Large intestine (tissue), 3 donors: ENCODE results near the gene ARHGEF3. TPM values are rescaled to one million over a fixed set of nuclear protein-coding genes. Genes with fewer than 3 reads are reported as not detected.

Source experiments
- DNase-seq, 2 donors: peaks; one replicate each; pipeline versions ENCODE4 v3.0.0 to v3.0.0-alpha.2; 2013
- H3K27ac ChIP-seq: one replicate; pipeline ENCODE4 v1.5.1; 2013; ENCODE audit warnings: low read length
- H3K27me3 ChIP-seq: 2 replicates; pipeline ENCODE4 v1.6.1; 2013; ENCODE audit warnings: low read length; ENCODE audit not compliant: control insufficient read depth, insufficient read depth
- H3K36me3 ChIP-seq: 2 replicates; pipeline ENCODE4 v1.6.1; 2013; ENCODE audit warnings: low read length; ENCODE audit not compliant: control insufficient read depth, insufficient read depth
- H3K4me1 ChIP-seq: one replicate; pipeline ENCODE4 v1.6.1; 2013; ENCODE audit warnings: low read length; ENCODE audit not compliant: control insufficient read depth, insufficient read depth
- H3K4me3 ChIP-seq: one replicate; pipeline ENCODE4 v1.5.1; 2013; ENCODE audit warnings: low read length
- H3K9me3 ChIP-seq: one replicate; pipeline ENCODE4 v1.6.1; 2013; ENCODE audit warnings: mild to moderate bottlenecking, low read depth, low read length, moderate library complexity; ENCODE audit not compliant: control insufficient read depth
- WGBS: methylation state at CpG from one replicate; pipeline ENCODE4 v1.1.5; 2013; ENCODE audit warnings: low lambda C conversion rate; ENCODE audit not compliant: insufficient coverage; 5-methylcytosine and 5-hydroxymethylcytosine counted together
- polyA plus RNA-seq: library from polyadenylated mRNA; unstranded; fragments of 120-200 nt; gene quantifications from one replicate; pipeline ENCODE4 v1.2.1, GENCODE V29; 2013

ARHGEF3 gene
- polyA plus RNA-seq, 1 donor: 9.2 TPM

- Histone ChIP-seq H3K36me3 (no peaks in the 10 kb centered on the region), H3K4me3 (no peak overlapping the region), H3K9me3 (no peaks in the 10 kb centered on the region), H3K4me1 (no peaks in the 10 kb centered on the region), H3K27me3 (peaks cover 2% of the 10 kb centered on the region), H3K27ac (no peak overlapping the region)
- DNase-seq: no peak
- 96% methylated on average over 4 of the region's 7 CpGs for WGBS
Observed at GRCh38 chr3:56822501-56822900, 20.8 kb upstream of the ARHGEF3 start.

DNA sequence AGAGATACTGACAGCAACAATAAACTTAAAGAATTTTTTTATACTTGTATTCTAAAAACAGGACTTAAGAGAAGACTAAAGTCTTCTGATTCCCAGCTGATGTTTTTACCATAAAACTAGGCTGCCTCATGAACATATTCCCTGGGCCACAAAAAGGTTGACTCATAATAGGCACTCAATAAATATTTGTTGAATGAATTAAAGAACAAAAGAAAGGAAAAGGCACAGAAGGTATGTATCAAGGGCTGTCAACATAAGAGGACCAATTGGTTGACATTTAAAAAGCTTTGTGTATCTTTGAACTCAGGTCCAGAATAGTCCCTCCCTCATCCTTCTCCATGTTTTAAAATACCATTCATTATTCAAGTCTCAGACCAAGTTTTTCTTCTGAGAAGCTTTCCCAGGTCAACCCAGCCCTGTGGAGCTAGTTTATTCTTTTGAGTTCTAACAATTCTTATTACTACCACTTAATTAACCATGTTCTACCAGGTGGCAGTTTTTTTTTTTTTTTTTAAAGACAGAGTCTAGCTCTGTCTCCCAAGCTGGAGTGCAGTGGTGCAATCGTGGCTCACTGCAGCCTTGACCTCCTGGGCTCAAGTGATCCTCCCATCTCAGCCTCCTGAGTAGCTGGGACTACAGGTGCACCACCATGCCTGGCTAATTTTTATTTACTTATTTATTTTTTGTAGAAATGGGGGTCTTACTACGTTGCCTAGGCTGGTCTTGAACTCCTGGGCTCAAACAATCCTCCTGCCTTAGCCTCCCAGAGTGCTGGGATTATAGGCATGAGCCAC, 17.5 kb upstream of the ARHGEF3 start:
- Histone ChIP-seq H3K36me3 (no peaks in the 10 kb centered on the region), H3K9me3 (no peaks in the 10 kb centered on the region), H3K4me3 (no peak overlapping the region), H3K27ac (no peak overlapping the region), H3K27me3 (no peaks in the 10 kb centered on the region), H3K4me1 (no peaks in the 10 kb centered on the region)
- no peak for DNase-seq
- no CpG with 5 or more reads among the region's 2 CpGs for WGBS

DNA sequence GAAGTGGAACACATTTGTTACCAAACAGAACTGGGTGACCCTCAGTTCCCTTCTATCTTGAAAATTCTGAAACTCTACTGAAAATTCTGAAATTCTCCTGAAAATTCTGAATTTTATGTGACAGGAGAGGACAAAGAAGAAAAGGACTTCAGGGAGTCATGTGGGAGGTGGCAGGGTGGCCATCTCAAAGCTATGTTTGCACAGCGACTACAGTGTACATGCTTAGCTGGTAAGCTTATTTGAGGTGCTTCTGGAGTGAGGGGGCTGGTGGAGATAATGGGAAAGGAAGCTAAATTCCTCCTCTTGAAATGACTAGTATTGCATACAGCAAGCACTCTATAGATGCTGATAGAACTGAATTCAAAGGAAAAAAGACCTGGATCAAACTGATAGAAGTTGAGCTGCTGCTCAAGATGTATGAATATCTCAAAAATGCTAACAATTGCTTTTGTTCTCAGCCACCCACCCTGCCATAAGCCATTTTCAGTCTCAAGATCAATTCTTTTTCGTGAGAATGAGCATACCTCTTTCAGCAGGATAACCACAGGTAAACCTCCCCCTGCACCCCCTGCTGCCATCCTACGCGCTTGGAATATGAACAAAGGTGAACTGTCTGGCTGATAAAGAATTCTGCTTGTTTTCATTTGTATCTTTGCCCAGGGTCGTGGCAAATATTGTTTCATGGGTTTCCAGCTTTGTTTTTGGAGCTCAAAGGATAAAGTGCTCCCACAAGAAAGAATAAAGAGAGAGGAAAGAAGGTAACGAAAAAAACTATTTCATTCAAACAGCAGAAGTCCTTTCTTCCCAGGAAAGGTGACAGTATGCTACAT, 16.6 kb upstream of the ARHGEF3 start:
- Histone ChIP-seq H3K27me3 (no peaks in the 10 kb centered on the region), H3K27ac (no peak overlapping the region), H3K4me3 (no peak overlapping the region), H3K36me3 (no peaks in the 10 kb centered on the region), H3K4me1 (no peaks in the 10 kb centered on the region), H3K9me3 (no peaks in the 10 kb centered on the region)
- WGBS: 17% methylated on average over 2 of the region's 6 CpGs
- no peak for DNase-seq

- Histone ChIP-seq H3K27ac (no peak overlapping the region), H3K4me1 (no peaks in the 10 kb centered on the region), H3K27me3 (peaks cover 3% of the 10 kb centered on the region), H3K9me3 (no peaks in the 10 kb centered on the region), H3K4me3 (no peak overlapping the region), H3K36me3 (no peaks in the 10 kb centered on the region)
- no peak for DNase-seq
- WGBS: no CpG with 5 or more reads among the region's 4 CpGs
Observed at GRCh38 chr3:56817646-56818045, 15.9 kb upstream of the ARHGEF3 start.

DNA sequence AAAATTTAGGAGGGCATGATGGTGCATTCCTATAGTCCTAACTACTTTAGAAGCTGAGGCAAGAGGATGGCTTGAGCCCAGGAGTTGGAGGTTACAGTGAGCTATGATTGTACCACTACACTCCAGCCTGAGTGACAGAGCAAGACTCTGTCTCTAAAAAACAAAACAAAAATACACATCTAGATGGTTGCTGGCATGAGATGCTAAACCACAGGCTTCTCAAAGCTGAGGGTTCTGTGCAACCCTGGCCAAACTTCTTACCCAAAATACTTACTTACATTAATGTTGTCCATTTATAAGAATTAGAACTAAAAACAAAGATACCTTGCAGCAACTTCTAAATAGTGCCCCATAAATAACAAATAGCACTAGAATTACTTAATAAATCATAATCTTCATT, 14.3 kb upstream of the ARHGEF3 start:
- no peak overlapping the region for H3K27ac ChIP-seq
- H3K4me3 ChIP-seq: no peak overlapping the region
- no peaks in the 10 kb centered on the region for H3K4me1 ChIP-seq
- H3K9me3 ChIP-seq: no peaks in the 10 kb centered on the region
- H3K36me3 ChIP-seq: no peaks in the 10 kb centered on the region
- peaks cover 5% of the 10 kb centered on the region for H3K27me3 ChIP-seq
- no peak for DNase-seq

GRCh38 chr3:56815589-56815988, 13.8 kb upstream of the ARHGEF3 start:
- Histone ChIP-seq H3K27ac (no peak overlapping the region), H3K4me3 (no peak overlapping the region), H3K27me3 (peaks cover 5% of the 10 kb centered on the region), H3K36me3 (no peaks in the 10 kb centered on the region), H3K9me3 (no peaks in the 10 kb centered on the region), H3K4me1 (no peaks in the 10 kb centered on the region)
- no peak for DNase-seq
- no CpG with 5 or more reads among the region's 1 CpG for WGBS

DNA sequence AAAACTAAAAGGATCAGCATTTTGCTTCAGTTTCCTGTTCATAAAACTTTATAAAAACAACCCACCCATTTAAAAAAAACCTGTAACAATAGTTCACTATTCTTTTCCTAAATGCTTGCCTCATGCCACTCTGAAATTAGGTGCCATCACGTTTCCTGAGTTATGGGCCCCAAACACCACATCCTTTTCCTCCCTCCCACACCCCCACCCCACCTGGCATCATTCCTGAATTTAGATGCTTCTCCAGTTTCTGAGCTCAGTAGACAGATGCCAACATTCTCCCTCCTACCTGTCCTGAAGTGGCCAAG, 11.9 kb upstream of the ARHGEF3 start:
- Histone ChIP-seq H3K4me3 (no peak overlapping the region), H3K9me3 (no peaks in the 10 kb centered on the region), H3K36me3 (no peaks in the 10 kb centered on the region), H3K4me1 (no peaks in the 10 kb centered on the region), H3K27ac (no peak overlapping the region), H3K27me3 (peaks cover 5% of the 10 kb centered on the region)
- no peak for DNase-seq
- WGBS: 100% methylated on average over 1 of the region's 1 CpG

- H3K27me3 ChIP-seq: peaks cover 5% of the 10 kb centered on the region
- no peak overlapping the region for H3K4me3 ChIP-seq
- 100% methylated on average over 2 of the region's 2 CpGs for WGBS
- no peaks in the 10 kb centered on the region for H3K36me3 ChIP-seq
- no peaks in the 10 kb centered on the region for H3K9me3 ChIP-seq
- no peak for DNase-seq
- no peaks in the 10 kb centered on the region for H3K4me1 ChIP-seq
- no peak overlapping the region for H3K27ac ChIP-seq
Observed at GRCh38 chr3:56812754-56813652, 11.3 kb upstream of the ARHGEF3 start.

- Histone ChIP-seq H3K36me3 (no peaks in the 10 kb centered on the region), H3K27ac (no peak overlapping the region), H3K4me1 (no peaks in the 10 kb centered on the region), H3K27me3 (peaks cover 5% of the 10 kb centered on the region), H3K9me3 (no peaks in the 10 kb centered on the region), H3K4me3 (no peak overlapping the region)
- WGBS: no CpG with 5 or more reads among the region's 5 CpGs
- DNase-seq: no peak
Observed at GRCh38 chr3:56811546-56812202, 9.9 kb upstream of the ARHGEF3 start.
